CMK (cell line): ENCODE measurements around the gene IQCE.
A peak's percentile ranks its signal among the peaks of the same experiment; 100 is the strongest.
"Not testable (repeated sequence)": the region's sequence is repeated elsewhere in the genome, so short reads cannot be mapped to it uniquely, and the experiment has no call there.

Source experiments
- DNase-seq: peaks from one replicate; pipeline ENCODE4 v3.0.0-alpha.2; 2010; ENCODE audit warnings: low read depth

Gene IQCE

GRCh38 chr7:2601907-2602306 lies 43.1 kb downstream of the IQCE start:
- no peak for DNase-seq

DNA sequence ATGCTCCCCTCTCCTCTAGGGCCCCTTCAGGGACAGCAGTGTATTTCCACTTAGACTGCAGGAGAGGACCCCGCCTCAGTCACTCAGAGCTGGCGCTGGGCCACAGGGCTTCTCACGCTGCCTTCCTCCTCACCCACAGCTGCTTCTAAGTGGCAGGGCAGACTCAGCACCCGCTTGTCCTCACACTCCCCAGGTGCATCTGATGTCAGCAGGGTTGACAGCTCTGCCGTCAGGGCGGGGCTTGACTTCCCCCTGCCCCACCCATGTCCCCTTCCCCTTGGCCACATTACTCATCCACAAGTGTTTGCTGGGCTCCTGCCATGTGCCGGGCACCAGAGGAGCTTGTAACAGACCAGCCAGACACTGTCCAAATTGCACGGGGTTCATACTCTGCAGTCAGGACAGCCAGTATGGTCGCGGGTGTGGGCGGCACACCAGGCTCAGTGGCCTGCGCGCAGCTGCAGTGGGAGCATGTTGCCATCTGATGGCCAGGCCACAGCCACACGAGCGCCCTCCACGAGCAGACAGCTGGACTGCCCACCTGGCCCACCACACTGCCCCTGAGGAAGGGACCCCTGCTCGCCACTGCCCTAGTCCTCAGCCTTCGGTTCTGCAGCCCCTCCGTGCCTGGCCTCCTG lies 43.7 kb downstream of the IQCE start:
- DNase-seq = no peak

- DNase-seq = no peak
Measured at GRCh38 chr7:2603044-2603965, 44.5 kb downstream of the IQCE start.

DNA sequence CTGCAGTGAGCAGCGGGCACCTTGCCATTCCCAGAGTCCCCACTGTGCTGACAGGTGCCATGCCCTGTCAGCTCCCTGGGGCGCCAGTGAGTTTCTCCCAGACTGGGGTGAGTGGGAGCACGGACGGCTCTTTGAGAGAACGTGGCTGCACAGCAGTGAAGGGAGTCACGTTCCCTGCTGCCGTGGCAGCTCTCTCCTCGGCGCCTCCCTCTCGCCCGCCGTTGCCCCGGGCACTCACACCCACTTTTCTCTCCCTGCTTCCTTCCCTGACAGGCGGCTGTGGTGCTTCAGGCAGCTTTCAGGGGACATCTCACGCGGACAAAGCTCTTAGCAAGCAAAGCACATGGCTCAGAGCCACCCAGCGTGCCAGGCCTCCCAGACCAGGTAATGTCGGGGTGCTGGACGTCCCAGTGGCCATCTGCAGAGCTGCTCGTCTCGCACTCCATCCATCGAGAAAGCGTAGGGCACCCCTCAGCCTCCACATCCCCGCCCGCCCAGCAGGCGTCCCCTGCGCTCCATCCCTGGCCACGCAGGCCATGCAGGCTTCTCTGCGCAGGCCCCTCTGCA lies 45.9 kb downstream of the IQCE start:
- no peak for DNase-seq

- no peak for DNase-seq
Measured at GRCh38 chr7:2605608-2606538, 47.1 kb downstream of the IQCE start.

DNA sequence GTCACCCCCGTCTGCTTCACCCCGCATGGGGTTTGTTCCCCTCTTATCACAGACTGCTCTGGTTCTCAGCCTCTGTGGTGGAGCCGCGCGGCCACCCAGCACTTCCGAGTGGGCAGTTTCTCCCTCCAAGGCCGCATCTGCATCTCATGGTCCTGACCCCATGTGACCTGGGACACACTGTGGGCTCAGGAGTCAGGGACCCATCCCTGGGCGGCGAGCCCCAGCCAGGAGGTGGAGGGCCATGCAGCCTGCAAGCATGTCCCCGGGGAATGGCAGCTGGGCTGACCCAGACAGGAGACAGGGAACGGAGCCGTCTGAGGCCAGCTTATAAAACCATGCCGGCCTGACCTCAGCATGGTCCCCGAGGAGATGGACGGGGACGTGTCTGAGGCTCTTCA lies 47.8 kb downstream of the IQCE start:
- DNase-seq = no peak

GRCh38 chr7:2607122-2607922 lies 48.5 kb downstream of the IQCE start:
- no peak for DNase-seq

GRCh38 chr7:2607923-2608904 lies 49.4 kb downstream of the IQCE start:
- DNase-seq = no peak

GRCh38 chr7:2608921-2609411 lies 50.2 kb downstream of the IQCE start:
- DNase-seq = peak; percentile 80

DNA sequence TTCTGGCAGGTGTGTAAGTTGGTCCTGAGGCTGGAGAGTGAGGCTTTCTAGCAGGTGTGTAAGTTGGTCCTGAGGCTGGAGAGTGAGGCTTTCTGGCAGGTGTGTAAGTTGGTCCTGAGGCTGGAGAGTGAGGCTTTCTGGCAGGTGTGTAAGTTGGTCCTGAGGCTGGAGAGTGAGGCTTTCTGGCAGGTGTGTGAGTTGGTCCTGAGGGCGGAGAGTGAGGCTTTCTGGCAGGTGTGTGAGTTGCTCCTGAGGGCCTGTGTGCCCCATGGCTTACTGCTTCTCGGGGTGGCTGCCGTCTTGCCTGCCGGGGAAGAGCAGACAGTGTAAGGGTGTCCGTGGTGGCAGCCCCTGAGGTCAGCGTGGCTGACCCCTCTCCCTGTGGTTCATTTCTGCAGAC lies 50.9 kb downstream of the IQCE start:
- DNase-seq = not testable (repeated sequence)

DNA sequence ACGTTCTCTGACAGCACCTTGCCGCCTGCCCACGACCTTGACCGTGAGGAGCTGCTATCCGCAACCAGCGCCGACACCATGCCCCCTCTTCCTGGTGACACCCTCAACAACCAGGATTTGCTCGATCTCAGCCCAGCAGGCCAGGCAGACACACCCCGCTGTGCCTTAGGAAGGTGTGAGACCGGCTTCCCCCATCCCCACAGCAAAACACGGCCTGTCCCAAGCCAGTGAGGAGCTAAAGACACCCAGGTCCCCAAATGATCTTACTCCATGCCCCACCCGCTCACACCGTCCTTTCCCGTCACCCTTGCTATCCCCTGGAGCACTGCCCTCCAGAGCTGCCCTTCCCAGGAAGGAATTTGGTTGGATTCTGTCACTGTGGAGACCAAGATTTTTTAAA lies 51.7 kb downstream of the IQCE start:
- DNase-seq = no peak

- DNase-seq = no peak
Measured at GRCh38 chr7:2610898-2611297, 52.1 kb downstream of the IQCE start.

- no peak for DNase-seq
Measured at GRCh38 chr7:2611401-2611800, 52.6 kb downstream of the IQCE start.

- DNase-seq = no peak
Measured at GRCh38 chr7:2611922-2612321, 53.1 kb downstream of the IQCE start.

DNA sequence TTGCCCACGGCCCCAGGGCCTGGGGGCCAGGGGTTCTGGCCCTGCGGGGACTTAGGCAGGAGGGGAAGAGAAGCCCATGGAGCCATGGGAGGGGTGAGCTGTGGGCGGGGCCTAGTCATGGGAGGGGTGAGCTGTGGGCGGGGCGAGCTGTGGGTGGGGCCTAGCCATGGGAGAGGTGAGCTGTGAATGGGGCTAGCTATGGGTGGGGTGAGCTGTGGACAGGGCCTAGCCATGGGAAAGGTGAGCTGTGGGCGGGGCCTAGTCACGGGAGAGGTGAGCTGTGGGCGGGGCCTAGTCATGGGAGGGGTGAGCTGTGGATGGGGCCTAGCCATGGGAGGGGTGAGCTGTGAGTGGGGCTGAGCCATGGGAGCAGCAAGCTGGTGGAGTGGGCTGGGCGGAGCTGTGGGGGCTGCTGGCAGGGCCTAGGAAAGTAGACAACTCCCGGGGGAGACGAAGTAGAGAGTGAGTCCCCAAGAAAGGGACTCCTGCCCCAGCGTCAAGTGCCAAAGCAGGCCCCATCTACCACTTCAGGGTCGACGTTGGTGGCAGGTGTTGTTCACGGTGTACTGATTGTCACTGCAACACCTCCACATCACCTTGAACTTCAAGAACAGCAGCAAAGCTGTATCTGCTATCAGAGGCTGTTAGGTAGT lies 53.8 kb downstream of the IQCE start:
- no peak for DNase-seq

DNA sequence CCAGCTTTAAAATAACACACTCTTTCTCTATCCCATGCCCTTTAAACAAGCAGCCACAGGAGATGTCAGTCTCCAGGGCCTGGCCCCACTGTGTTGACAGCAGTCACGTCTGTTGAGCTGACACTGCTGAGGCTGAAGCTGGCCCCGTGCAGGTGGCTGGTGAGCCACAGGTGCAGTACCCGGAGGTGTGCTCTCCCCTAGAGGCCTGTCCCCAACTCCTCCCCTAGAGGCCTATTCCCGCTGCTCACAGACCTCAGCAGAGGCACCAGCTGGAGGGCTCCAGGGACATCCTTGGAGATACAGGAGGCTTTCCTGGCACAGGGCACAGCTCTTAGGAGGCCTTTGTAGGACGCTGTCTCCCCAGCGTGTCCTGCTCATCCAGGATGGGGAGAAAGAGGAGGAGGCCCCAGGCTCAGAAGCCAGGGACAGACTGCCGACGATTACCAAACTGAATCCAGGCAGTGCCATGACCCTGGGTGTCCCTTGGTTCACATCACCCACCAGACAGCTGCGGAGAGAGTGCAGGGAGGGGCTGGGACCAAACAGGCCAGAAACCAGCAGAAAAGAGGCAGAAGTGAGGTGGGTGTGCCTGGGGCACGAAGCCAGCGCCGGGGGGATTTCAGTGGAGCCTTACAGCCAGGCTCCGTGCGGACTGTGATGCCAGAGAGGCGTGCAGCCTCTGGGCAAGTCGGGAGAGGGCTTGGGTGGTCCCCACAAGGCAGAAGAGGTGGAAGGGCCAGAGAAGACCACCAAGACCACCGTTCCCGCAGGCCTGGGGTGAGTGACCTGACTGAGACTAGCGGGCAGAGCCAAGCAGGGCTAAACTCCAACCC lies 54.5 kb downstream of the IQCE start:
- no peak for DNase-seq

DNA sequence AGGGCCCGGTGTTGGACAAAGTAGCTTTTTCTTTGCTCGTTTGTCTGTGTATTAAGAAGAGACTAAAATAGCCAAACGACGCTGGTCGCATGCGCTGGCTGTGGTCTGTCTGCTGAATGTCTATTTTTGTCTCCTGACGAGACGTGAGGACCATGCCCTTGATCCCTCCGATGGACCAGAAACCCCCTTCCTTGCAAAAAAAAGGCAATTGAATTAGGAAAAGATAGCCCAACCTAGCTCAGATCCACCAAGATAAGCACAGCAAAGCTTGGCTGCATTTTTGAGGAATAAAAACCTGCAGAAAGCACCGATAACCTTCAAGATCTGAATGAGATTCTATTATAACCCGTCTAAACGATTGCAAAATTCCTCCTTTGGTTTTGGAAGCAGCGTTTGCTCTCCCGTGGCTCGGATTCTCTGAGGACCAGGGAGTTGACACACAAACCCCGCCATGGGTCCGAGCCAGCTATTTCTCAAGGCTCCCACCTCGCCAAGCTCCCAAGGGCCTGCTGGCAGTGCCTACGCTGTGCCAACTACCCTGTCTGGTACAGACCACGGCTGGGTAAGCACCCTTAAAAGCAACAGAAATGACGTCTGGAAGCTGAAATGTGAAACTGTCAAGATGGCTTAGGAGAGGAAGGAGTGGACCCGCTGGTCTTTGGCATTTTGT lies 55.3 kb downstream of the IQCE start:
- no peak for DNase-seq
